ENCODE data around the gene LASP1.
"Not testable (repeated sequence)": the region's sequence is repeated elsewhere in the genome, so short reads cannot be mapped to it uniquely, and the experiment has no call there.

LASP1 gene

GRCh38 chr17:38910325-38910724, 40.5 kb downstream of the LASP1 start:
- no peak for DNase-seq (ENCODE audit: low read depth)

GRCh38 chr17:38911081-38911730, 41.3 kb downstream of the LASP1 start:
- no peak for DNase-seq (ENCODE audit: low read depth)

- DNase-seq (ENCODE audit: low read depth): not testable (repeated sequence)
Observed at GRCh38 chr17:38911731-38912081, 41.8 kb downstream of the LASP1 start.

GRCh38 chr17:38912221-38912813, 42.5 kb downstream of the LASP1 start:
- no peak for DNase-seq (ENCODE audit: low read depth)

- no peak for DNase-seq (ENCODE audit: low read depth)
Observed at GRCh38 chr17:38914741-38915638, 45.1 kb downstream of the LASP1 start.

GRCh38 chr17:38915639-38915995, 45.8 kb downstream of the LASP1 start:
- no peak for DNase-seq (ENCODE audit: low read depth)

- DNase-seq (ENCODE audit: low read depth): no peak
Observed at GRCh38 chr17:38916771-38917170, 46.9 kb downstream of the LASP1 start.

- no peak for DNase-seq (ENCODE audit: low read depth)
Observed at GRCh38 chr17:38917259-38917658, 47.4 kb downstream of the LASP1 start.

- no peak for DNase-seq (ENCODE audit: low read depth)
Observed at GRCh38 chr17:38918129-38918913, 48.5 kb downstream of the LASP1 start.

GRCh38 chr17:38918916-38919315, 49.1 kb downstream of the LASP1 start:
- DNase-seq (ENCODE audit: low read depth): no peak

- DNase-seq (ENCODE audit: low read depth): no peak
Observed at GRCh38 chr17:38919316-38920078, 49.6 kb downstream of the LASP1 start.

- no peak for DNase-seq (ENCODE audit: low read depth)
Observed at GRCh38 chr17:38920374-38921291, 50.8 kb downstream of the LASP1 start.

- no peak for DNase-seq (ENCODE audit: low read depth)
Observed at GRCh38 chr17:38921756-38922411, 52.0 kb downstream of the LASP1 start.

- no peak for DNase-seq (ENCODE audit: low read depth)
Observed at GRCh38 chr17:38922538-38923297, 52.9 kb downstream of the LASP1 start.

GRCh38 chr17:38925263-38925995, 55.6 kb downstream of the LASP1 start, which contains the start of gene LASP1NB:
Gene LASP1NB, plus strand, starts transcription at chr17:38925614.
- no peak for DNase-seq (ENCODE audit: low read depth)

GRCh38 chr17:38926293-38927070, 56.6 kb downstream of the LASP1 start:
- no peak for DNase-seq (ENCODE audit: low read depth)

GRCh38 chr17:38930782-38931181, 60.9 kb downstream of the LASP1 start:
- not testable (repeated sequence) for DNase-seq (ENCODE audit: low read depth)

GRCh38 chr17:38933962-38934361, 64.1 kb downstream of the LASP1 start:
- DNase-seq (ENCODE audit: low read depth): not testable (repeated sequence)
